Heart right ventricle (tissue), 16 donors: ENCODE results near the gene PDE6D. TPM values are rescaled to one million over a fixed set of nuclear protein-coding genes. Genes with fewer than 3 reads are reported as not detected.
"Not testable (repeated sequence)": the region's sequence is repeated elsewhere in the genome, so short reads cannot be mapped to it uniquely, and the experiment has no call there.

ENCODE experiments used
- ATAC-seq, 8 donors: fragments of 200-7000 bp; cut with Tn5 transposase; one replicate each; pipeline ENCODE4 v1.9.1; 2020; ENCODE audit warnings: mild to moderate bottlenecking in 8 of 8, moderate library complexity in 8 of 8, moderate number of reproducible peaks in 1 of 8
- DNase-seq, 2 donors: peaks; one replicate each; pipeline ENCODE4 v3.0.0-alpha.2; 2020
- H3K27ac ChIP-seq, 10 donors: fragments of 200-600 bp; sonication (generic) in 2 of 10; one replicate each; pipeline versions ENCODE4 v1.5.0 to v1.8.0; 2020 to 2022; ENCODE audit warnings: mild to moderate bottlenecking in 3 of 10
- H3K27me3 ChIP-seq, 7 donors: fragments of 200-600 bp; one replicate each; pipeline ENCODE4 v1.8.0; 2021 to 2022; ENCODE audit warnings: mild to moderate bottlenecking in 2 of 7
- H3K36me3 ChIP-seq, 9 donors: fragments of 200-600 bp; sonication (generic) in 1 of 9; one replicate each; pipeline versions ENCODE4 v1.5.0 to v1.8.0; 2020 to 2022; ENCODE audit warnings: mild to moderate bottlenecking in 2 of 9
- H3K4me1 ChIP-seq, 9 donors: fragments of 200-600 bp; sonication (generic) in 1 of 9; one replicate each; pipeline versions ENCODE4 v1.5.0 to v1.8.0; 2020 to 2022; ENCODE audit warnings: mild to moderate bottlenecking in 4 of 9
- H3K4me3 ChIP-seq, 10 donors: fragments of 200-600 bp; sonication (generic) in 2 of 10; one replicate each; pipeline versions ENCODE4 v1.5.0 to v1.8.0; 2020 to 2022; ENCODE audit warnings: mild to moderate bottlenecking in 7 of 10, moderate library complexity in 2 of 10
- H3K9me3 ChIP-seq, 11 donors: fragments of 200-600 bp in 10 of 11; sonication (generic) in 2 of 11; one replicate each; pipeline versions ENCODE4 v1.5.0 to v1.8.0; 2013 to 2022; ENCODE audit warnings: mild to moderate bottlenecking in 2 of 11, control low read depth in 1 of 11, moderate library complexity in 1 of 11
- WGBS, 2 donors: extraction: QIAGEN DNeasy Blood & Tissue Kit; methylation state at CpG; one replicate each; pipeline ENCODE4 v1.1.7; 2013; ENCODE audit warnings: inconsistent platforms in 1 of 2; 5-methylcytosine and 5-hydroxymethylcytosine counted together
- intact Hi-C, 10 donors: fragments of 100-400 bp; cut with DNase I; formaldehyde crosslinking; loops; one replicate each; pipeline versions ENCODE4 v1.11.1 to v1.14.2; 2022
- polyA plus RNA-seq, 2 donors: library from polyadenylated mRNA; stranded (reverse); fragments of 200-250 nt; gene quantifications; one replicate each; pipeline ENCODE4 v1.2.3, GENCODE V29; 2013
- total RNA-seq, 10 donors: library from RNA; stranded (reverse); fragmentation: NEBNext Ultra II Directional in 3 of 10; extraction: Animal tissue kit (Norgen Biotek cat#: 25700) in 3 of 10; gene quantifications; one replicate each; pipeline versions ENCODE4 v1.2.1 to v1.2.4, GENCODE V29; 2021 to 2023
- TF ChIP-seq, protein P1 (sequence below), 9 donors: fragments of 200-600 bp; sonication (generic) in 2 of 9; IDR thresholded peaks; one replicate each; pipeline versions ENCODE4 v1.5.0 to v1.8.0; 2021 to 2022; ENCODE audit warnings: antibody characterized with exemption in 9 of 9, mild to moderate bottlenecking in 5 of 9, moderate library complexity in 1 of 9
- donor health status: Arrhythmogenic right ventricular cardiomyopathy.
- donor health status: ischemic (EF 13 %, LVEDD 7.1; RV severe dilation, severe dysfunction).
- donor health status: healthy with polysubstance abuse.
- donor health status: DM: no; HTN: yes; CAD: no.
- donor health status: DM: no; HTN: no; CAD: no.
- donor health status: ischemic (EF 25% LVEDD 6.9; RV normal size, moderate dysfunction).
- donor health status: ischemic (EF 25% LVEDD 5.7; RV mildly dilated, moderate dysfunction).
- donor health status: healthy.
- donor health status: DM: yes; HTN: yes; CAD: no.
- donor health status: Ischemic cardiomyopathy.
- donor health status: ischemic (EF 35%, LVEDD 5.7; RV mildly dilated, moderate dysfunction).
- donor health status: nonischemic (EF 11% LVEDD 7.7; RV severe dilation, severe dysfunction).
- donor health status: DM: yes; HTN: yes; CAD: no.
- donor health status: PGD.
- donor health status: ischemic (EF 29% LVEDD 5.4; RV normal size, mild dysfunction).
- donor health status: nonischemic (EF 23%, LVEDD 6.1; RV moderate dilation, normal function).

PDE6D gene
- total and polyA plus RNA-seq, 12 donors: 11.4 to 31.2 (median 18.4) TPM

DNA sequence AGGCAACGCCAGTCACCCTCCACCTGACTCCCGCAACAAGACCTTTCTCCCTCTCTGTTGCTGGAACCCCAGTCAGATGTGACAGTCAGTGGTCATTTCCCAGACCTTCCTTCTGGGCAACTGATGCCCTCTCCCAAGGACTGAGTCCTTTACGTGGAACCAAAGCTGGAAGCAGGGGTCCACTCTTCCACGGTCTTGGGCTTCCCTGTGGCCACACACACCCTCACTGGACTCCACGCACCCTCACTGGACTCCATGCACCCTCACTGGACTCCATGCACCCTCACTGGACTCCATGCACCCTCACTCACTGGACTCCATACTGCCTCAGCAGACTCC lies 65.6 kb downstream of the PDE6D start:
- ATAC-seq: peak in 1 of 8 donors; percentile 1
- 45 to 48% methylated on average over 5 of the region's 5 CpGs for WGBS, 2 donors
- DNase-seq: peak in 1 of 2 donors; percentile 3
- H3K27ac ChIP-seq: no peak overlapping the region
- no peaks in the 10 kb centered on the region for H3K27me3 ChIP-seq
- TF ChIP-seq, protein P1, sequence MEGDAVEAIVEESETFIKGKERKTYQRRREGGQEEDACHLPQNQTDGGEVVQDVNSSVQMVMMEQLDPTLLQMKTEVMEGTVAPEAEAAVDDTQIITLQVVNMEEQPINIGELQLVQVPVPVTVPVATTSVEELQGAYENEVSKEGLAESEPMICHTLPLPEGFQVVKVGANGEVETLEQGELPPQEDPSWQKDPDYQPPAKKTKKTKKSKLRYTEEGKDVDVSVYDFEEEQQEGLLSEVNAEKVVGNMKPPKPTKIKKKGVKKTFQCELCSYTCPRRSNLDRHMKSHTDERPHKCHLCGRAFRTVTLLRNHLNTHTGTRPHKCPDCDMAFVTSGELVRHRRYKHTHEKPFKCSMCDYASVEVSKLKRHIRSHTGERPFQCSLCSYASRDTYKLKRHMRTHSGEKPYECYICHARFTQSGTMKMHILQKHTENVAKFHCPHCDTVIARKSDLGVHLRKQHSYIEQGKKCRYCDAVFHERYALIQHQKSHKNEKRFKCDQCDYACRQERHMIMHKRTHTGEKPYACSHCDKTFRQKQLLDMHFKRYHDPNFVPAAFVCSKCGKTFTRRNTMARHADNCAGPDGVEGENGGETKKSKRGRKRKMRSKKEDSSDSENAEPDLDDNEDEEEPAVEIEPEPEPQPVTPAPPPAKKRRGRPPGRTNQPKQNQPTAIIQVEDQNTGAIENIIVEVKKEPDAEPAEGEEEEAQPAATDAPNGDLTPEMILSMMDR (IDR thresholded peaks at IDR 0.05): peak in 5 of 9 donors; percentile 2 to 38 (median 17)
- H3K4me1 ChIP-seq: peaks cover 25 to 65% (median 53%) of the 10 kb centered on the region in 9 donors
- intact Hi-C loops: loop anchor here (1.0 to 10.0 kb wide), 10 partner anchors 37 to 201 kb away; no protein-coding TSS in a partner anchor
- no peak overlapping the region for H3K4me3 ChIP-seq
- no peaks in the 10 kb centered on the region for H3K9me3 ChIP-seq
- peaks cover 0 to 34% (median 13%) of the 10 kb centered on the region in 9 donors for H3K36me3 ChIP-seq

DNA sequence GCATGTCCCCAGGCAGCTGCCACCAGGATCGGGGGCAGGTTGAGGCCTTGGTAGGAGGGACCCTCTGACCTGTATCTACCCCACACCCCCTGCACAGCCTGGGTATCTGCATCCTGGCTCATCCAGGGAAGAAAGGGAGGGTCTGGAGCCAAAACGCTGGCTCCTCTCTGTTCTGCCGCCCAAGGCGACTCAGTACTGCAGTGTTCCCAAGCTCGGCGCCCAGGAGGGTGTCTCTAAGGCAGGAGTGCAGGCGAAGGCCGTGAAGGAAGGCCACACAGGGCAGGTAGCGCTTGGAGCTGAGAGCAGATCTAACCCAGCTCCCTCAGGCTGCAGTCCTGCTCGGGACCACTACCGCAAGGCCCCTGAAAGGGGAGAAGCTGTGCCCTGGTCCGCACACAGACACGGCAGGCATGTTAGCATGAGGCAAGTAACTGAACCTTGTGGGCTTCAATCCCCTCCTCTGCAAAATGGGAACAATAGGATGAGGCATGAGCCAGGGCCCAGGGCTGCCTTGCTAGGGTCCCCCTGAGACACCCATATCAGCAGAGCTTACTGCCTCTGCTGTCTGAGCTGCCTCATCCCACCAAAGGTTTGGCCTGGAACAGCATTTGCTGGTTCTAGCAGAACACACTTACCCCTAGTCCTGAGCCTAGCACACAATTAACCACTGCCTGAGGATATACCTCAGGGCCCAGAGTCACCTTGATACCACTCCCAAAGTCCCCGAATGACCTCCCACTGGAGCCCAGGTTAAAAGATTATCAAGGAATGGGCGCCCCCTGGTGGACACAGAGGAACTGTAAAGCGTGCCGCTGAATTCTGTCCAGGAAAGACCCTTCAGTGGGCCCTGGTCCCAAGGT lies 66.2 kb downstream of the PDE6D start:
- WGBS, 2 donors: 64 to 66% methylated on average over 17 of the region's 17 CpGs
- intact Hi-C loops: loop anchor here (1.0 to 10.0 kb wide), 12 partner anchors 35 to 200 kb away; no protein-coding TSS in a partner anchor
- H3K4me3 ChIP-seq: no peak overlapping the region
- H3K27ac ChIP-seq: peak overlapping the region in 5 of 10 donors; percentile 17 to 76 (median 43)
- no peaks in the 10 kb centered on the region for H3K9me3 ChIP-seq
- ATAC-seq: peak in 6 of 8 donors; percentile 5 to 45 (median 31)
- H3K27me3 ChIP-seq: no peaks in the 10 kb centered on the region
- H3K4me1 ChIP-seq: peaks cover 25 to 67% (median 53%) of the 10 kb centered on the region in 9 donors
- TF ChIP-seq, protein P1 (IDR thresholded peaks at IDR 0.05): peak; percentile 73 to 93 (median 88)
- peaks cover 0 to 34% (median 13%) of the 10 kb centered on the region in 9 donors for H3K36me3 ChIP-seq
- DNase-seq: peak; percentile 77

DNA sequence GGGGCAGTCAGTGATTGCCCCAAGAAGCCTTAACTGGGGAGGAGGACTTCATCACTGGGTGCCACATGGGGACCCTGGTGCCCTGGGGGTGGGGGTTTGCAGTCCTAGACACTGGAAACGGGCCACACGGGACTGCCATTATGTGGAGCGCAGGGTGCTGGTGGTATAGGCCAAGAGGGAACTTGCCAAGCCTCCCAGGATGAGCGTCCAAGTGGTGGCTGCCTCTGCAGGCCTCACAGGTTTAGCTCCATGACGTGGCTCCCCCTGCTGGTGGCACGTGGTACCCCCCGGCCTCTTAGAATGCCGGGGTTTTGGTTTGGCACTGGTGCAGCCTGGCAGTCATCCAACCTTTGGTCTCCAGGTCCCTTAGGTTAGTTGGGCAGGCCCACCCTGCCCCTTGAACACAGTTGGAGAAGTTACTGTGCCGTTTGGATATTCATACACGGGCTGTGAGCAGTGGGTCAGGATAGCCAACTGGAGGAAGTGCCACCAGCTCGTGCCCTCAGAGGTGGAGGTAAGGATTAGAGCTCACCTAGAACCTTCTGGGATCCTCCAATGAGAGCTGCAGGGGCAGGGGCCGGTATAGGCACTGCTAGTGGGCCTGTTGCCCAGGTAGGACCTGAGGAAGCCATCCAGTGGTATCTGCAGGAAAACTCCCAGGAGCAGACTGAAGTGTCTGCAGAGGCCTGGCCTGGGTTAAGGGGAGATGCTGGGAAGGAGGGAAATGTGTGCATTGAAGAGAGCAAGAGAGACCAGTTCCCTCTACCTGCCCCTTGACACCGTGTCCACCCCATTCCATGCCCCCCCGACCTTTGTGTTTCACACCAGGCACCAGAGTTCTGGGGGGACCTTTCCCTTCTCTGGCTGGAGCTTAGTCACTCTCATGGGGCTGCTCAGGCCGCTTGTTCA lies 67.1 kb downstream of the PDE6D start:
- Histone ChIP-seq H3K9me3 (no peaks in the 10 kb centered on the region), H3K4me3 (no peak overlapping the region), H3K4me1 (peaks cover 25 to 70% (median 53%) of the 10 kb centered on the region in 9 donors), H3K36me3 (peaks cover 0 to 34% (median 13%) of the 10 kb centered on the region in 9 donors), H3K27ac (peak overlapping the region in 9 of 10 donors; percentile 17 to 76 (median 54)), H3K27me3 (no peaks in the 10 kb centered on the region)
- TF ChIP-seq, protein P1 (IDR thresholded peaks at IDR 0.05): peak; percentile 86 to 96 (median 95)
- DNase-seq (peak; percentile 88 to 91), ATAC-seq (peak; percentile 14 to 64 (median 46))
- 17 to 21% methylated on average over 15 of the region's 15 CpGs for WGBS, 2 donors
- intact Hi-C loops: loop anchor here in 9 of 10 donors (1.0 to 10.0 kb wide), 8 partner anchors 34 to 199 kb away; no protein-coding TSS in a partner anchor

DNA sequence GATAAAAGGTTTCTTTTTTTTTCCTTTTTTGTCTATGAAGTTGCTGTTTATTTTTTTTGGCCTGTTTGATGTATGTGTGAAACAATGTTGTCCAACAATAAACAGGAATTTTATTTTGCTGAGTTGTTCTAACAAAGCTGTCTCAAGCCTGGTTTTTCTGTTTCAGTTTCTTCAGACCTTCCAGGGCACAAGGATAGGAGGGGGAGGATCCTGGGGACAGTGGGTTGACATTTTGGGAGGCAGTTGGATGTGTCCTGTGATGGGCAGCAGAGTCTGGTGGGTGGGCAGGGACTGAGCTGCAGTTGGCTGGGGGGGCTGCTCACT lies 67.7 kb downstream of the PDE6D start:
- H3K4me1 ChIP-seq: peaks cover 25 to 70% (median 53%) of the 10 kb centered on the region in 9 donors
- H3K27ac ChIP-seq: peak overlapping the region in 9 of 10 donors; percentile 17 to 76 (median 54)
- H3K27me3 ChIP-seq, DNase-seq, H3K9me3 ChIP-seq, H3K4me3 ChIP-seq, ATAC-seq: not testable (repeated sequence)
- H3K36me3 ChIP-seq: peaks cover 0 to 34% (median 13%) of the 10 kb centered on the region in 9 donors
- intact Hi-C loops: loop anchor here in 2 of 10 donors (2.0 to 10.0 kb wide), 3 partner anchors 35 to 199 kb away; no protein-coding TSS in a partner anchor

DNA sequence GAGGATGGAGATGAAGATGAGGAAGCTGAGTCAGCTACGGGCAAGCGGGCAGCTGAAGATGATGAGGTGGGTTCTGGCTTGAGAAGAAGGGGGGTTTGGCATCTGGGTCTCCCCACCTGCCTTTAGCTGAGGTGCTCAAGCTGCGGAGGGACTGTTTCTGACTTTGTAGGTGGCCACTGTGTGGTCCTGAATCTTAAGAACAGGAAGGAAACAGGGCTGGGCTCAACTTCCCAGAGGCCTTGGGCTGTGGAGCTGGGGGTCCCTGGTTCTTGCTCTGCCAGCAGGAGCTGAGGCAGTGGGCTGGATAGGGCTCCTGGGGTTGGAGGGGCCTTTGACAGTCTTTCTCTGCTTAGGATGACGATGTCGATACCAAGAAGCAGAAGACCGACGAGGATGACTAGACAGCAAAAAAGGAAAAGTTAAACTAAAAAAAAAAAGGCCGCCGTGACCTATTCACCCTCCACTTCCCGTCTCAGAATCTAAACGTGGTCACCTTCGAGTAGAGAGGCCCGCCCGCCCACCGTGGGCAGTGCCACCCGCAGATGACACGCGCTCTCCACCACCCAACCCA lies 68.5 kb downstream of the PDE6D start:
- H3K4me3 ChIP-seq: peak overlapping the region in 5 of 10 donors; percentile 3 to 100 (median 79)
- peak in 1 of 2 donors; percentile 6 for DNase-seq
- not testable (repeated sequence) for H3K27me3 ChIP-seq, H3K9me3 ChIP-seq, ATAC-seq
- peaks cover 25 to 72% (median 53%) of the 10 kb centered on the region in 9 donors for H3K4me1 ChIP-seq
- H3K36me3 ChIP-seq: peaks cover 0 to 34% (median 13%) of the 10 kb centered on the region in 9 donors
- H3K27ac ChIP-seq: peak overlapping the region in 7 of 10 donors; percentile 35 to 100 (median 99)
- intact Hi-C loops: loop anchor here in 3 of 10 donors (1.0 to 10.0 kb wide), 4 partner anchors 32 to 198 kb away; no protein-coding TSS in a partner anchor
- 62 to 64% methylated on average over 18 of the region's 18 CpGs for WGBS, 2 donors
